Hematopoietic multipotent progenitor cell (in vitro differentiated cells): Measurements from ENCODE around the gene NUMB. TPM values are rescaled to one million over a fixed set of nuclear protein-coding genes. Genes with fewer than 3 reads are reported as not detected.
"Not testable (repeated sequence)": the region's sequence is repeated elsewhere in the genome, so short reads cannot be mapped to it uniquely, and the experiment has no call there.

Experiments used
- DNase-seq, 3 donors: peaks; one replicate each; pipeline ENCODE4 v3.0.0-alpha.2; 2011 to 2015; ENCODE audit warnings: low read depth in 2 of 3, low spot score in 2 of 3
- total RNA-seq: library from RNA; depleted of rRNA; stranded (reverse); fragments of >200 nt; gene quantifications from one replicate; pipeline ENCODE4 v1.2.3, GENCODE V29; 2012

The NUMB gene
- total RNA-seq, 1 donor = 38.5 TPM

GRCh38 chr14:73424453-73424852 lies 33.9 kb downstream of the NUMB start:
- DNase-seq = peak in 2 of 3 donors; percentile 27 to 48

- not testable (repeated sequence) for DNase-seq
Measured at GRCh38 chr14:73423092-73423491, 35.3 kb downstream of the NUMB start.

GRCh38 chr14:73422515-73422914 lies 35.8 kb downstream of the NUMB start:
- no peak for DNase-seq

DNA sequence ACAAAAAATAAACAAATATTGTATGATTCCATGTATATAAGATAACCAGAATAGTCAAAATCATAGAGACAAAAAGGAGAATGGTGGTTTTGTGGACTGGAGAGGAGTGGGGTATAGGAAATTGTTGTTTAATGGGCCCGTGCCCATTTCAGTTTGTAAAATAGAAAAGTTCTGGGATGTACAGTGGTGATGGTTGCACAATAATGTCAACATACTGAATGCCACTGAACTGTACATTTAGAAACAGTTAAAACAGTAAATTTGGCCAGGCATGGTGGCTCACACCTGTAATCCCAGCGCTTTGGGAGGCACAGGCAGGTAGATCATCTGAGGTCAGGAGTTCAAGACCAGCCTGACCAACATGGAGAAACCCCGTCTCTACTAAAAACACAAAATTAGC lies 40.1 kb downstream of the NUMB start:
- no peak for DNase-seq

DNA sequence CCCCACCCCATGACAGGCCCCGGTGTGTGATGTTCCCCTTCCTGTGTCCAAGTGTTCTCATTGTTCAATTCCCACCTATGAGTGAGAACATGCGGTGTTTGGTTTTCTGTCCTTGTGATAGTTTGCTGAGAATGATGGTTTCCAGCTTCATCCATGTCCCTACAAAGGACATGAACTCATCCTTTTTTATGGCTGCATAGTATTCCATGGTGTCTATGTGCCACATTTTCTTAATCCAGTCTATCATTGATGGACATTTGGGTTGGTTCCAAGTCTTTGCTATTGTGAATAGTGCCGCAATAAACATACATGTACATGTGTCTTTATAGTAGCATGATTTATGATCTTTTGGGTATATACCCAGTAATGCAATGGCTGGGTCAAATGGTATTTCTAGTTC lies 52.1 kb downstream of the NUMB start:
- not testable (repeated sequence) for DNase-seq

- no peak for DNase-seq
Measured at GRCh38 chr14:73403181-73403752, 55.1 kb downstream of the NUMB start.

GRCh38 chr14:73402579-73402978 lies 55.8 kb downstream of the NUMB start:
- DNase-seq = no peak

- DNase-seq = no peak
Measured at GRCh38 chr14:73397810-73398209, 60.5 kb downstream of the NUMB start.

GRCh38 chr14:73394317-73394716 lies 64.0 kb downstream of the NUMB start:
- no peak for DNase-seq

GRCh38 chr14:73393375-73393774 lies 65.0 kb downstream of the NUMB start:
- DNase-seq = no peak

DNA sequence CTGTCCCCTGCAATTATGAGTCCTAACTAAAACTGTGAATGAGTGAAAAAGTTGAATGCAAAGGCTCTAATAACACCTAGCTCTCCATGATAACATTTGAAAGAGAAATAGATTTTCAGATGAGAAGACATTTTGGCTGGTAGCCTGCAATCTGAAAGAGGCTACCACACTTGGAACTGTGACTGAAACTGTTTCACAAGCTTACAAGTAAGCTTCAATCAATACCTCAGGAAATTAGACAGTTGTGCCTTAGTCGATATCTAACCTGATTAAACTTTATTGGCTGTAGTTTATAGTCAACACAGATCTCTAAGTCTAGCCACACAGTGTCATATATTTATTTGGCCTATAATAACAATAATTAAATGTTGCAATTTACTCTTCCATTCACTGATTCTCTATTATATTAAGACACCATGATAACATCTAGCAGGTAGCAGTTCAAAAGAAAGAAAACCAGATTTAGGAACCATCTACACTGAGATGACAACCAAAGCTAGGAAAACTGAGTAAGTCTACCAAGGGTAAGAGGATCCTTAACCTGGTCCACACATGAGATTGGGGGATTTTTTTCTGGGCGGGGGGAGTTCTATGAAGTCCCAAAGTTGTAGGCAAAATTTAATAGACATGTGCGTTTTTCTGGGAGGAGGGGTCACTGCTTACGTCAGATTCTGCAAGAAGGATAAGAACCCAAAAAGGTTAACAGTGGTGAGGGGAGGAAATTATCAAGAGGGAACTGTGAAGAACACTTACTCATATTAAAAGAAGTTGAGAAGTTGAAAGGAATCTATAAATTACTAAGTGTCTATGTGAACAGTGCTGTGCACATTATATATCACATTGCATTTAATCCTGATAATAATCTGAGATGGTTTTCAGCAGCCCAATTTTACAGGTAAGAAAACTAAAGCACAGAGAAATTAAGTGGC lies 65.8 kb downstream of the NUMB start:
- no peak for DNase-seq

- not testable (repeated sequence) for DNase-seq
Measured at GRCh38 chr14:73387860-73388259, 70.5 kb downstream of the NUMB start.

- DNase-seq = no peak
Measured at GRCh38 chr14:73386342-73386741, 72.0 kb downstream of the NUMB start.

GRCh38 chr14:73385021-73385420 lies 73.3 kb downstream of the NUMB start:
- DNase-seq = not testable (repeated sequence)

DNA sequence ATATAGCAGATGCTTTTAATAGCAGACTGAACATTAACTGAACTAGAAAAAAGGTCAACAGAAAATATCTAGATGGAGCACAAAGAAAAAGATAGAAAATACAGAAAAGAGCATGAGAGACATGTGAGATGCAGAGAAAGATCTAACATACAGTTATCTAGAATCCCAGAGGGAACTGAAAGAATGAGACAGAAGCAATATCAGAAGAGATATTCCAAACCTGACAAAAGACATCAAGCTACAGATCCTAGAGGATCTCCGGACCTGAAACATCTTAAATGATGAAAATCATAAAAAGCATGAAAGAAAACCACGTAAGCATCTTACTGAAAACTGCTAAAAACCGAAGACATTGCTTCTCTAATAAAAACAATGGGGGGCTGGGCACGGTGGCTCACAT lies 75.0 kb downstream of the NUMB start:
- DNase-seq = no peak

DNA sequence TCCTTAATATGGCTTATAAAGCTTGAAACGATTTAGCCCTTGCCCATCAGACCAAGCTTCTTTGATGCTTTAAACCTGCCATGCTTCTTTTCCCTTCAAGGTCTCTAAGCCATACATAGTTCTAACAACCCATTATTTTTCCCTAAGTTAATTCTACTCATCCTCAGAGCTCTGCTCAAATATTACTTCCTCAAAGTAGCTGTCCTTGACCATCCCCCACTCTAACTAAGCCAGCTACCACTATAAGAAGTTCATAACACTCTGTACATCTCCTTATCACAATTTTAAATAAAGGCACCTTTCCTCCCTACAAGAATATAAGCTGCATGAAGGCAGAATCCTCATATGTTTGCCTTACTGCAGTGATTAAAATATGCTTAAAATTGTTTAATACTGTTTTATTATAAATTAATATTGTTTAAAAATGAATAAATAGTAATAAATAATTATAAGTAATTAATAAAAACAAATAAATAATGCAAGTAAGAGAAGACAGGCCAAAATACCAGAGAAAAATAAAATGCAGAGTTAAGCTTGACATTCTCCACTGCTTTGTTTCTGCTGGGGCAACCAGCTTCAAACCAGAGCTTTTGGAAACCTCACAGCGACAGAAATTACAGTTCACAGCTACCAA lies 76.8 kb downstream of the NUMB start:
- DNase-seq = peak in 2 of 3 donors; percentile 7 to 35

DNA sequence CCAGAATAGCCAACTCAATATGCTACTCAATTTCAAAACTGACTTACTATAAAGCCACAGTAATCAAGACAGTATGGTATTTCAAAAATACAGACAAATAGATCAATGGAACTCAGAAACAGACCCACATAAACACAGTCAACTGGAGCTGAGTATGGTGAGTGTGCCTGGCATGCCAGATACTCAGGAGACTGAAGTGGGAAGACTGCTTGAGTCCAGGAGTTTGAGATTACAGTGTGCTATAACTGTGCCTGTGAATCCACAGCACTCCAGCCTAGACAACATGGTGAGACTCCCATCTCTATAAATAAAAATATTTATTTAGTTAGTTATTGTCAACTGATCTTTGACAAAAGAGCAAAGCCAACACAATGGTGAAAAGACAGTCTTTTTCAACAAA lies 81.8 kb downstream of the NUMB start:
- DNase-seq = no peak

DNA sequence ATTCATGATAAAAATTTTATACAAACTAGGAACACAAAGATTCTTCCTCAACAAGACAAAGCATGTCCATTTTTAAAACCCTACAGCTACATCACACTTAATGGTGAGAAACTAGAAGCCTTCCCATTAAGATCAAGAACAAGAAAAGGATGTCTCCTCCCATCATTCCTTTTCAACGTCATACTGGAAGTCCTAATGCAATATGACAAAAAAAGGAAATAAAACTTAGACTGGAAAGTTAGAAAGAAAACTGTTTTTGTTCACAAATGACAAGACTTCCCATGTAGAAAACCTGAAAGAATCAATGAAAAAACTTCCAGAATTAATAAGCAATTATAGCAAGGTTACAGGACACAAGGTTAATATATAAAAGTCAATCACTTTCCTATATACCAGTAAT lies 82.5 kb downstream of the NUMB start:
- no peak for DNase-seq

DNA sequence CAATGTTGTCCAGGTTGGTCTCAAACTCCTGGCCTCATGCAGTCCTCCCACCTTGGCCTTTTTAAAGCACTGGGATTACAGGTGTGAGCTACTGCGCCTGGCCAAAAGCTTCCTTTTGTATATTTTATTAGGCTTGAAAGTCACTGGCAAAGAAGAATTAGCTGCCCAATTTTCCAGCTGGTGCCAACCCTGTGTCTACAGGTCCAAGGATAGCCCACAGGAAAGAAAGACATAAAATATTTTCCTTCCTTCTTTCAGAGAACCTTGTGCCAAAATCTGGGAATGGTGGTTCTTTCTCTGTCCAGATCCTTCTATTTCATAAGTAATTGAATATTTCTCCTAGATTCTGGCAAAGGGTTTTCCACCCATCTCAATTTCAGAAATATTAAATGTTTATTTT lies 84.1 kb downstream of the NUMB start:
- DNase-seq = no peak

GRCh38 chr14:73372529-73372928 lies 85.8 kb downstream of the NUMB start:
- no peak for DNase-seq

DNA sequence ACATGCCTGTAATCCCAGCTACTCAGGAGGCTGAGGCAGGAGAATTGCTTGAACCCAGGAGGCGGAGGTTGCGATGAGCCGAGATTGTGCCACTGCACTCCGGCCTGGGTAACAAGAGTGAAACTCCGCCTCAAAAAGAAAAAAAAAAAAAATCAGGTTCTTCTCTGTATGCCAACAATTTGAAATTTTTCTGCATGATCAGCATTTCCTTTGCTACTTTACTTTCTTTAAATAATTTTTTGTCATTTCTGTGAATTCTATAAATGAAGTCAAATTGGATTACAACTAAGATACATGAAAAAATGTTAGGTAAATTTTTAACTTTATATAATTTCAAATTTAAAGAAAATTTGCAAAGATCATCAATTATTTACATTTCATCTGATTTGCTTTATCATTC lies 87.8 kb downstream of the NUMB start:
- DNase-seq = no peak

DNA sequence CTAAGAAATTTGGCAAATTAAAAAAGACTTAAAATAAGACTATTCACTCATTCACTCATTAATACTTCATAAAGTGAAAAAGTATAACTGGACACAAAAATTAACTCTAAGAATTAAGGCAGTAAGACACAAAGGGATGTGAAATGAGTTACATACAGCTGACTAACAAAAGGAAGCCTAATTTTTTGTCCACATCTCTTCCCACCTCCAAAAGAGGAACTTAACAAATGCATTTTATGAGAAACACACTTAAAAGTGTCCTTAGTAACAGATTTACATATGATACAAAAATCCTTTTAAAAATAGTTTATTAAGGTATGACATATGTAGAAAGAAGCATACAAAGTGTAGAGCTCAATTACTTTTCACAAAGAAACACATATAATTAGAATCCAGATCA lies 88.9 kb downstream of the NUMB start:
- peak in 2 of 3 donors; percentile 8 to 49 for DNase-seq
